ENCODE results near the gene COPG2.
"Not testable (repeated sequence)": the region's sequence is repeated elsewhere in the genome, so short reads cannot be mapped to it uniquely, and the experiment has no call there.

Gene COPG2

GRCh38 chr7:130622866-130623265 is 45.7 kb downstream of the COPG2 start:
- H3K9me3 Mint-ChIP-seq: peaks cover 26% of the 10 kb centered on the region
- no peak for ATAC-seq
- H3K27me3 Mint-ChIP-seq: no peaks in the 10 kb centered on the region
- H3K4me3 Mint-ChIP-seq: no peak overlapping the region
- no peak overlapping the region for H3K27ac Mint-ChIP-seq
- H3K36me3 Mint-ChIP-seq: peaks cover 56% of the 10 kb centered on the region
- H3K4me1 Mint-ChIP-seq: no peaks in the 10 kb centered on the region

DNA sequence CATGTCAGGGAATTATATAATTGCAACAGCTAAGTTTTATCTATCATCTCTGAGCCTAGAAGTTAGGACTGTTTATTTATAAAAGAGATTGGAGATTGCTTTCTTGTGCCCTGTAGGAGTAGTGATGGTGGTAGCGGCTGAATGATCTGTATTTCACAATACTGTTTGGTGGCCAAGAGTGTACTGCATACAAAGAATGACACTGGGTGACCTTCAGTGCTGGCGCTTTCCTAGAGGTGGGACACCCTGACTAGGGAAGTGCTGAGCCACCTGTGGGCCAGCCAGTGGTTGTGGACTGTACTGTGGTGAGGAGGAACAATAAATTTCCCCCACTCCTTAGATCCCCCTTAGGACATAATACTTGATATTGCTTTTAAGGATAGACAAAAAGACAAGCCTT is 53.0 kb downstream of the COPG2 start:
- ATAC-seq: no peak
- Mint-ChIP-seq H3K27me3 (no peaks in the 10 kb centered on the region), H3K4me3 (no peak overlapping the region), H3K4me1 (no peaks in the 10 kb centered on the region), H3K36me3 (peaks cover 70% of the 10 kb centered on the region), H3K27ac (no peak overlapping the region), H3K9me3 (peaks cover 4% of the 10 kb centered on the region)

GRCh38 chr7:130614449-130614848 is 54.1 kb downstream of the COPG2 start:
- Mint-ChIP-seq H3K4me1 (no peaks in the 10 kb centered on the region), H3K27me3 (no peaks in the 10 kb centered on the region), H3K4me3 (no peak overlapping the region), H3K9me3 (peaks cover 4% of the 10 kb centered on the region), H3K36me3 (peaks cover 76% of the 10 kb centered on the region), H3K27ac (no peak overlapping the region)
- ATAC-seq: no peak

GRCh38 chr7:130611218-130611617 is 57.3 kb downstream of the COPG2 start:
- Mint-ChIP-seq H3K36me3 (peaks cover 86% of the 10 kb centered on the region), H3K27me3 (no peaks in the 10 kb centered on the region), H3K27ac (no peak overlapping the region), H3K4me3 (no peak overlapping the region), H3K9me3 (peaks cover 9% of the 10 kb centered on the region), H3K4me1 (no peaks in the 10 kb centered on the region)
- ATAC-seq: no peak

- H3K27me3 Mint-ChIP-seq, H3K4me3 Mint-ChIP-seq, ATAC-seq, H3K9me3 Mint-ChIP-seq, H3K27ac Mint-ChIP-seq, H3K4me1 Mint-ChIP-seq: not testable (repeated sequence)
- H3K36me3 Mint-ChIP-seq: peaks cover 93% of the 10 kb centered on the region
Observed at GRCh38 chr7:130607066-130607465, 61.5 kb downstream of the COPG2 start.

- H3K36me3 Mint-ChIP-seq: peaks cover 93% of the 10 kb centered on the region
- H3K4me3 Mint-ChIP-seq: no peak overlapping the region
- H3K4me1 Mint-ChIP-seq: no peaks in the 10 kb centered on the region
- H3K9me3 Mint-ChIP-seq: peaks cover 14% of the 10 kb centered on the region
- no peaks in the 10 kb centered on the region for H3K27me3 Mint-ChIP-seq
- no peak for ATAC-seq
- H3K27ac Mint-ChIP-seq: no peak overlapping the region
Observed at GRCh38 chr7:130606161-130606560, 62.4 kb downstream of the COPG2 start.

DNA sequence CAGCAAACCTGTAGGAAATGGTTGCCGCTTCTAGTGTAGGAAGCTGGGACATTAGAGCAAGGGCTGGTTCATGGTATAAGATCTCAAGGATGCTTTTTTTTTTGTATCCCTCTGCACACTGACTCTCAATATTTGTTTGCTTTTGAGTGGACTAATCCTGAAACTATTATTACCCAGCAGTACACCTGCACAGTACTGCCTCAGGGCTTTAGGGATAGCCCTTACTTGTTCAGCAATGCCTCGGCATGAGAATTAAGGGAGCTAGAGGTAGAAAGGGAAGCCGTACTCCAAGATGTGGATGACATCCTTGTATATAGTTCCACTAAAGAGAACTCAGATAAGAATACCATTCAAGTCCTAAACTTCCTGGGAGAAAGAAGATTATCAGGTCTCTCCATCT is 70.5 kb downstream of the COPG2 start:
- H3K4me3 Mint-ChIP-seq: no peak overlapping the region
- H3K9me3 Mint-ChIP-seq: peaks cover 8% of the 10 kb centered on the region
- ATAC-seq: no peak

GRCh38 chr7:130595986-130596385 is 72.6 kb downstream of the COPG2 start:
- Mint-ChIP-seq H3K4me1 (no peaks in the 10 kb centered on the region), H3K36me3 (peaks cover 23% of the 10 kb centered on the region), H3K9me3 (peaks cover 2% of the 10 kb centered on the region), H3K27me3 (no peaks in the 10 kb centered on the region), H3K4me3 (no peak overlapping the region), H3K27ac (no peak overlapping the region)
- no peak for ATAC-seq

More for the DNA sequence above, 70.5 kb downstream of the COPG2 start:
- H3K4me1 Mint-ChIP-seq: no peaks in the 10 kb centered on the region
- peaks cover 40% of the 10 kb centered on the region for H3K36me3 Mint-ChIP-seq
- no peaks in the 10 kb centered on the region for H3K27me3 Mint-ChIP-seq
- H3K27ac Mint-ChIP-seq: no peak overlapping the region

GRCh38 chr7:130593033-130593432 is 75.5 kb downstream of the COPG2 start:
- Mint-ChIP-seq H3K27ac (no peak overlapping the region), H3K27me3 (no peaks in the 10 kb centered on the region), H3K4me3 (no peak overlapping the region), H3K36me3 (peaks cover 17% of the 10 kb centered on the region), H3K9me3 (peaks cover 4% of the 10 kb centered on the region), H3K4me1 (no peaks in the 10 kb centered on the region)
- no peak for ATAC-seq

GRCh38 chr7:130591464-130591863 is 77.1 kb downstream of the COPG2 start:
- not testable (repeated sequence) for H3K4me1 Mint-ChIP-seq, H3K9me3 Mint-ChIP-seq, H3K27ac Mint-ChIP-seq, H3K27me3 Mint-ChIP-seq, H3K36me3 Mint-ChIP-seq, H3K4me3 Mint-ChIP-seq, ATAC-seq

- not testable (repeated sequence) for H3K27me3 Mint-ChIP-seq, ATAC-seq, H3K4me1 Mint-ChIP-seq, H3K27ac Mint-ChIP-seq, H3K9me3 Mint-ChIP-seq, H3K4me3 Mint-ChIP-seq
- H3K36me3 Mint-ChIP-seq: peaks cover 12% of the 10 kb centered on the region
Observed at GRCh38 chr7:130585932-130586331, 82.6 kb downstream of the COPG2 start.

DNA sequence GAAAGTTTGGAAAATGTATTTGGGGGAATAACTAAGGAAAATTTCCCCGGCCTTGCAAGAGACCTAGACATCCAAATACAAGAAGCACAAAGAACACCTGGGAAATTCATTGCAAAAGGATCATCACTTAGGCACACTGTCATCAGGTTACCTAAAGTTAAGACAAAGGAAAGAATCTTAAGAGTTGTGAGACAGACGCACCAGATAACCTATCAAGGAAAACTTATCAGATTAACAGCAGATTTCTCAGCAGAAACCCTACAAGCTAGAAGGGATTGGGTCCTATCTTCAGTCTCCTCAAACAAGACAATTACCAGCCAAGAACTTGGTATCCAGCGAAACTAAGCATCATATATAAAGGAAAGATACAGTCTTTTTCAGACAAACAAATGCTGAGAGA is 93.4 kb downstream of the COPG2 start:
- not testable (repeated sequence) for ATAC-seq, H3K4me1 Mint-ChIP-seq, H3K4me3 Mint-ChIP-seq, H3K27me3 Mint-ChIP-seq, H3K27ac Mint-ChIP-seq
- Mint-ChIP-seq H3K36me3 (peaks cover 16% of the 10 kb centered on the region), H3K9me3 (peaks cover 11% of the 10 kb centered on the region)

- not testable (repeated sequence) for ATAC-seq, H3K4me3 Mint-ChIP-seq
- peaks cover 20% of the 10 kb centered on the region for H3K4me1 Mint-ChIP-seq
Observed at GRCh38 chr7:130570144-130570543, 98.4 kb downstream of the COPG2 start.

DNA sequence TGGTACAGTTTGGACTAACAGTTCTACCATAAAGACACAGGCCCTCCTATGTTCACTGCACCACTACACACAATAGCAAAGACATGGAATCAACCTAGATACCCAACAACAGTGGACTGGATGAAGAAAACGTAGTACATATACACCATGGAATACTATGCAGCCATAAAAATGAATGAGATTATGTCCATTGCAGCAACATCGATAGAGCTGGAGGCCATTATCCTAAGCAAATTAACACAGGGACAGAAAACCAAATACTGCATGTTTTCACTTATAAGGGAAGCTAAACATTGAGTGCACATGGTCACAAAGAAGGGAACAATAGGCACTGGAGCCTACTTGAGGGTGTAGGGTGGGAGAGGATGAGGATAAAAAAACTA is 101.7 kb downstream of the COPG2 start:
- Mint-ChIP-seq H3K4me1 (peaks cover 13% of the 10 kb centered on the region), H3K9me3 (peaks cover 15% of the 10 kb centered on the region), H3K36me3 (peaks cover 37% of the 10 kb centered on the region), H3K4me3 (no peak overlapping the region), H3K27me3 (no peaks in the 10 kb centered on the region), H3K27ac (no peak overlapping the region)
- no peak for ATAC-seq

More at GRCh38 chr7:130570144-130570543, 98.4 kb downstream of the COPG2 start:
- H3K36me3 Mint-ChIP-seq: peaks cover 37% of the 10 kb centered on the region
- H3K27ac Mint-ChIP-seq, H3K27me3 Mint-ChIP-seq: not testable (repeated sequence)
- H3K9me3 Mint-ChIP-seq: peaks cover 13% of the 10 kb centered on the region

GRCh38 chr7:130566168-130566897 is 102.2 kb downstream of the COPG2 start:
- no peak for ATAC-seq
- no peak overlapping the region for H3K4me3 Mint-ChIP-seq
- H3K36me3 Mint-ChIP-seq: peaks cover 37% of the 10 kb centered on the region
- peaks cover 15% of the 10 kb centered on the region for H3K9me3 Mint-ChIP-seq
- H3K4me1 Mint-ChIP-seq: peaks cover 13% of the 10 kb centered on the region
- no peaks in the 10 kb centered on the region for H3K27me3 Mint-ChIP-seq
- H3K27ac Mint-ChIP-seq: no peak overlapping the region

DNA sequence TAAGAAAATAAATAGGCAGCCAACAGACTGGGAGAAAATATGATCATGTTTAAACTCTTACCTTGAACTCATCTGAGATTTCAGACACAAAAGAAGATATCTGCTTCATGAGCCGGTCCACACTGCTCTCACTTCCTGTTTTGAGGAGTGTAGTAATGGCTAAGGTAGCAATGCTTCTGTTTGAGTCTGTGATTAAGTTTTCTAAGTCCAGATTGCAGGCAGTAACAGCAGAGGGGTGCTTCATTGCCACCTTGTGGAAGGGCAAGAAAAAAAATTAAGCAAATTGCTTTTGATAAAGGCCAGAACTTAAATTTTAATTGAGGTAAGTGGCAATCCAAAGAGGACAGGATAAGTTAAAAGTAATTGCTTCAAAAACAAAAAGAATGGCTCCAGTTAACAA is 107.6 kb downstream of the COPG2 start:
- H3K27me3 Mint-ChIP-seq: no peaks in the 10 kb centered on the region
- ATAC-seq: peak; percentile 78
- H3K4me3 Mint-ChIP-seq: no peak overlapping the region
- H3K4me1 Mint-ChIP-seq: peaks cover 8% of the 10 kb centered on the region
- H3K27ac Mint-ChIP-seq: no peak overlapping the region
- H3K9me3 Mint-ChIP-seq: peaks cover 7% of the 10 kb centered on the region
- peaks cover 25% of the 10 kb centered on the region for H3K36me3 Mint-ChIP-seq

Measured in stimulated activated memory B cell treated with anti-CD40 and anti-IgM and Interleukin-4, amounts not matched to agents 10 μg/mL and 1 μg/mL and 100 μg/mL, for 72 hours (primary cell).